NCI-H1694 treated with DMSO at 0.1 percent for 48 hours (cell line): Measurements from ENCODE around the gene CABP2.

ENCODE experiments used
- DNase-seq: peaks from one replicate; lab custom pipeline; 2025; lab: John Stamatoyannopoulos, UW

CABP2 gene

GRCh38 chr11:67507864-67508485 lies 15.3 kb downstream of the CABP2 start, which contains the start of gene CDK2AP2:
TSS of gene CDK2AP2 (minus strand) at chr11:67508162. CDS start at chr11:67508082, 80 bp downstream.
- DNase-seq, result peak; percentile 91

GRCh38 chr11:67507242-67507863 lies 15.9 kb downstream of the CABP2 start:
- DNase-seq, result no peak

GRCh38 chr11:67506426-67507051 lies 16.7 kb downstream of the CABP2 start:
- DNase-seq, result no peak

DNA sequence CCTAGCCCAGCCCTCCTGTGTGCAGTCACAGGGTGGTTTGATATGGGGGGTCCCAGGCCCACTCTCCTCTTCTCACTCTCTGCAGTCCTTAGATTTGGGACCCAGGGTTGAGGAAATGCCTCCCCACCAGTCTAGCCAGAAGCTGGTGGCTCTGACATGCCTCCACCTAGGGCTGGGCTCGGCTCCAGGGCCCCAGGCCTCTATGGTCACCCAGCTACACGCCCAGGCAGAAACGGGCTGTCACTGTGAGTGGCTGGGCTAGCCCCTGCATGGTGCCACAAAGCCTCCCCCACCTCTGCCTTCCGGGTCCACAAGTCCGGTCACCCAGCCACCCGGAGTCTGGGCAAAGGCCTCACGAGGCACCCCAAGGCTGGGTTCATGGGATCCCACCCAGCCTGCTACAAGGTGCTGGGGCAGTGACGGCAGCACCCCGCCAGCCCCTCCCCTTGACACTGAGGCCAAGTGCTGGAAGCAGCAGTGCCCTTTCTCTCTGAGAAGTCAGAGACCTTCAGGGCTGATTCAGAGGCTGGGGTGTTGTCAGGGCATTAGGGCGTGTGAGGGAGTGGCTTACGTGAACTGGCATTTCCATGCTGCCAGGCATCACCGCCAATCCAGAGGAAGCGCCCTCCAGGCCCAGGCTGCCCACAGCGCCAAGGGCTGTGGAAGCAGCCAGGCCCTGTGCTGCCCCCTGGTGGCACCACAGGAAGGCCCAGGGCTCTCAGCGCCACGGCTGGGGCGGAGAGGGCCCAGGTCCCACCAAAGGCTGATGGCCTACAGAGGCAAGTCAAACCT lies 17.4 kb downstream of the CABP2 start:
- DNase-seq, result peak; percentile 74

GRCh38 chr11:67504950-67505581 lies 18.2 kb downstream of the CABP2 start, which contains the start of gene PITPNM1:
TSS of gene PITPNM1 (minus strand) at chr11:67505363. CDS start at chr11:67504180, 1,183 bp downstream.
- no peak for DNase-seq

DNA sequence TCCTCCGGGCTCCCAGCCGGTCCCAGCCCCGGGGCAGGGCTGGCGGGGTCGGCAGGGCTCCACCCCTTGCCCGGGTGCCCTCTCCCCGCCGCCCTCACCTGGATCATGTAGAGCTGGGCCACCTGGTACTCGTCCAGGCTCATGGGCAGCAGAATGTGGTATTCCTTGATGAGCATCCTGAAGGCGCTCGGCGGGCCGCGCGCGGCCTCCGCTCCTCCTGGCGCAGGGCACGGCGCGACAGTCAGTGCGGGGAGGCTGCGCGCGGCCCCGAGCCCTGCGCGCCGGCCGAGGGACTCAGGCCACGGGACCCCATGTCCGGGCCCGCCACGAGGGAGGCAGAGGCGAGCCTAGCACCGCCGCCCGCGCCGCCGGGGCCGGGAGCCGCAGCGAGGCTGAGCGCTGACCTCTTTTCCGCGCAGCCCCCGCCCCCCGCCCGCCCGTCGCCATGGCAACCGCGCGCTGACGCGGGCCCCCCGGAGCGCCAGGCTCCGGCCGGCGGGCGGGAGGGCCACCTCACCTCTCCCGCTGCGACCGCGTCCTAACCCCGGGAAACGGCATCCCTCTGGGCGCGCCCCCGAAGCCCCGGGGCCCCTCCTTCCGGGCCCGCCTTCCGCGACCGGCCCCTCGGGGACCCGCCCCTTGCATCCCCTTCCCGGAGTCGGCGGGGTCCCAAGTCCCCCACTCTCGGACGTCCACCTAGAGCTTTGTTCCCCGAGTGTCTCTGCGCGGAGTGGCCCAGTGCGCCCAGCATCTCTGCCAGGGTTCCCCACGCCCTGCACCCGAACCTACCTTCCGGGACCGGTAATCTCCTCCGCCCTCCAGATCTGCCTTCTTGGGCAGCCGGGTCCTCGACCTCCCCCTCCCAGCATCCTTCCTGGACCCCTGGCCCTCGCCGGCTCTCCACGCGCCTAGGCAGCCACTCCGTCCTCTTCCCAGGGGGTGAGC lies 19.0 kb downstream of the CABP2 start:
- no peak for DNase-seq

GRCh38 chr11:67503119-67504004 lies 19.9 kb downstream of the CABP2 start:
- DNase-seq, result no peak

GRCh38 chr11:67502328-67502979 lies 20.8 kb downstream of the CABP2 start:
- DNase-seq, result no peak

DNA sequence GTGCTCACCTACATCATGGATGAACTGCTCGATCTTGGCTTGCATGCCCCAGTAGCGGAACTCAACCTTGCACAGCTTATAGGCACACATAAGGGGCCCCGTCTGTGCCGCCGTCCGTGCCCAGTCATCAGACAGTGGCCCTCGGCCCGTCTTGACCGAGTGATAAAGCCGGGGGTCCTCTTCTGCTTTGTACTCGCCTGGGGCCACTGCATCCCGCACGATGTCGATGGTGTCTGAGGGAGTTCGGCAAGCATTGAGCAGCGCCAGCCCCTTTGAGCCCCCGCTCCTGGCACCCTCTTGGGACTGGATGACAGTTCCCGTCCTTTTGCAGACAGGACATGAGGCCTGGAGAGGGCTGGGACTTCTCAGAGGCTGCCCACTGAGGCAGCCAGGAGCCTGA lies 21.4 kb downstream of the CABP2 start:
- DNase-seq, result no peak

DNA sequence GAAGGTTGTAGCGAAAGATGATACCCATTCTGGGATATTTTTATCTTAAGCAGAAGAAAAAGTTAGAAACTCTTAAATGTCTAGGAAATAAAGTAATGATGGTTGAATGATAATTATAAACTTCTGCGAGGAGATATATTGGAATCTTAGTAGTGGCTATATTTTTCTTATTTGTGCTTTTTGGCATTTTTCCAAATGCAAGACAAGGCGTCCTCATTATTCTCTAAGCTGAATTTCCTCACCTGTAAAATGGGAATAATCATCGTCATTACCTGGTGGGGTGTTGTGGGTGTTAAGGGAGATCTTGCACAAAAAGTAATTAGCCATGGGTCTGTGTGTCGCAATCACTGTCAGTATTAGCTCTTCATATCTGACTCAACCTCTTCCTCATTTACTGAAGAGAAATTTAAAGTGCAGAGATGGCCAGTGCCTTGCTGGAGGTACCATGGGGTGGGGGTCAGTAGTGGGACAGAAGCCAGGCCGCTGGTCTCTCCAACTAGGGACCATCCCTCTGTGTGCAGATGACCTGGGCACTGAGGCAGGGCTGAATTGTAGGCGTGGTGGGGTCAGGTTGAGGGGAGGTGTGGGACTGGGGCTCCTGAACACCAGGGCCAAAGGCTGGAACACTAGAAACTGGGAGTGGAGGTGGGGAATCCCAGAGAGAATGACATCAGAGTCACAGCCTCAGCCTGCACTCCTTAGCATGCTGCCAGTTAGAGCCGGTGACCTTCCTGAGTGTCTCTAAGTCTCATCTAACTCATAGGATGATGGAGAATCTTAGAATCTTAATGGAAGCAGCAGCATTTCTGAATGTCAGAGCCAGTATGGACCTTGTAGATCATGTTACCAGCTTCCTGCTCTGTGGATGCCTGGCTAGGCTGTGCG lies 22.2 kb downstream of the CABP2 start:
- no peak for DNase-seq

DNA sequence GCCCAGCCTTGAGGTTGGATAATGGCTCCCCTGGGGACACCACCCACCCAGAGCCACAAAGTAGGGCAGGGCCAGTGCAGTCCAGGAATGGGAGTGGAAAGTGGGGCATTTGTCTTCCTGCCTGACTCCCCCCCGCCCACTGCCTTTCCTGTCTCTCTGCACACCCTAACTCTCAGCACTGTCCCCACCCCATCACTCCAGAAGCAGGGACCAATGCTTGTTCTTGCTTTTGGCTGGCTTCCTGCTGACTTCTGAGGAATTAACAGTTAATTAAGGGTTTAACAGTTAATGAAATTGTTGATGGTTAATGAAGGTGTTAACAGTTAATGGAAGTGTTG lies 22.8 kb downstream of the CABP2 start:
- DNase-seq, result no peak

DNA sequence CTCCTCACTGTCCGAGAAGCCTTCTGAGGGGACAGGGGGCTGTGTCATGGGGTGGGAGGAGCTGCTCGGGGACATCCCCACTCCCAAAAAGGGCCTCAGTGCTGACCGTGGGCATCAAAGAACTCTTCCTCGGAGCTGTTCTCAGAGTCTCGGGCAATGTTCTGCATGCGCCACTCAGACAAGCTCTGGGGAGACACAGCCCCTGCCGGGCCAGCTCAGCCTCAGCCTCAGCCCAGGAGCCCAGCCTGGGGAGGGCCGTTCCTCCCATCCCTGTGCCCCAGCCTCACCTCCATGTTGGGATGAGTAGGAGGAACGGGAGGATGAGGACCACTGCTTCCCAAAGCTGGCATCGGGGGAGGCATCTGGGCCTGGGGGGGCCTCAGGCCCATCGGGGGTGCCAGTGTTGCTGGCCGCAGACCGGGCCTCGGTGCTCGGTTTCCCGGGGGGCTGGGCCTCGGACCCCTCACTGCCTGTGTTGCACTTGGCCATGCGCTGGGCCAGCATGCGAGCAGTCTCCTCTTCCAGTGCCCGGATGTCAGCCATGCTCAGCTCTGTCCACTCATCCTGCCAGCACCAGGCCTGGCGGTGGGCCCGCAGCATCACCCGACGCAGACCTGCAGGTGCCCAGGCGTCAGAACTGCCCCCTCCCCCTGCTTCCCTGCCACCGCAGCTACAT lies 23.3 kb downstream of the CABP2 start:
- DNase-seq, result no peak

DNA sequence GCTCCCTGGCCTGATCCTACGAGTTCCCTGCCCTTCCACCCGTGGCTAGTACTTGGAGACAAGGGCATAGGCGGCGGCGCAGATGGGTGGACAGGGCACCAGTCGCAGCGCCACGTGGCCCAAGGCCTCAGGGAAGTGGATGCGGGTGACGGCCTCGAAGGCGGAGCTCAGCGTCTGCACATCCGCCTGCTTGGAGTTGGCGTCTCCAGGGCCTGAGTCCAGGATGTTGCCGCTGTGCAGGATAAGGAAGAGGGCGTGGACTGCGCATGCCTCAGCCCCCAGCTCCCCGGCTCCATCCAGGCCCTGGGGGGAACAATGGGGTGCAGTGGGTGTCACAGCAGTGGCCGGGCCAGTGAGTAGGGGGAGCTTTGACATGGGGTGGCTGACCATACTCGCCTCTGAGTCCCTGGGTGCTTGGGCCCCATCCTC lies 24.7 kb downstream of the CABP2 start:
- DNase-seq, result no peak

DNA sequence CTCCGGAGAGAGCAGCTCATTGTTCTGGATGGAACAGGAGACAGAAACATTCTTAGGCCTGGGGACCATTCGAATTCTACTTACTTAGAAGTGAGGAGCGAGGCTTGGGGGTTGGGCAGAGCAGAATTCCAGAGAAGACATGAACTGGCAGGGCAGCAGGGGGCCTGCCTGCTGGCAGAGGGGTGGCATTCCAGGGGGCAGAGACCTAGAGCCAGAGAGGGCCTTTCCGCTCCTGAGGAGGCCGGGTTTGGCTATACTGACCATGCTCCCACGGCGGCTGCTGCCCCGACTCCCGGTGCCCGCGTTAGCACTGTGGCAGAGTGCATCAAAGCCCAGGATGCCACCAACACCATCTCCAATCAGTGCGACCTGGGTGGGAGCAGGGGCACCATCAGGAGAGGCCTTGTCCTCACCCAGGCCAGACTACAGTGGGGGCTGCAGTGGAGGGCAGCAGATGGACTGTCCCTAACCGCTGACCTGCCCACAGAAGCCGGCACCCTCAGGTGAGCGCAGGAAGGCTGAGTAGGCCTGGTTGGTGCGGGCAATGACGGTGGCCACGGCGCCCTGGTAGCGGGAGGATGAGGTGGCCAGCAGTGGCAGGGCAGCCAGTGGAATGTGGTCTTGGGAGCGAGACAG lies 25.5 kb downstream of the CABP2 start:
- DNase-seq, result no peak

DNA sequence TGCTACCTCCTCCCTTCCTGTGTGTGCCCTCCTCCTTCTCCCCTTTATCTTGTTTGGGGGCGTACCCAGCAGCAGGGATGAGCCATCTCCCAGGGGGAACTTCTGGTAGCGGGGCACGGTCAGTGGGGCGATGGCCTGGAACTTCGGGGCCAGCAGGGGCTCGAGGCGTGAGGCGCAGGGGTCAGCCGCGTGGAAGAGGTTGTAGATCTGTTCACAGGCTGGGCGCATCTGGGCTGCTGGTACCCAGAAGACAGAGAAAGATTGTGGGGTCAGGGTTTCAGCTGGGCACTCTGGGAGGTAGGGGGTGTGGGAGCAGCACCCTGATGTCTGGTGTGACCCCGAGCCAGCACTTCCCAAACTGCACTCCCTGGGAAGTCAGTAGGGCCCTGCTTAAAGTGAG lies 27.1 kb downstream of the CABP2 start:
- no peak for DNase-seq

DNA sequence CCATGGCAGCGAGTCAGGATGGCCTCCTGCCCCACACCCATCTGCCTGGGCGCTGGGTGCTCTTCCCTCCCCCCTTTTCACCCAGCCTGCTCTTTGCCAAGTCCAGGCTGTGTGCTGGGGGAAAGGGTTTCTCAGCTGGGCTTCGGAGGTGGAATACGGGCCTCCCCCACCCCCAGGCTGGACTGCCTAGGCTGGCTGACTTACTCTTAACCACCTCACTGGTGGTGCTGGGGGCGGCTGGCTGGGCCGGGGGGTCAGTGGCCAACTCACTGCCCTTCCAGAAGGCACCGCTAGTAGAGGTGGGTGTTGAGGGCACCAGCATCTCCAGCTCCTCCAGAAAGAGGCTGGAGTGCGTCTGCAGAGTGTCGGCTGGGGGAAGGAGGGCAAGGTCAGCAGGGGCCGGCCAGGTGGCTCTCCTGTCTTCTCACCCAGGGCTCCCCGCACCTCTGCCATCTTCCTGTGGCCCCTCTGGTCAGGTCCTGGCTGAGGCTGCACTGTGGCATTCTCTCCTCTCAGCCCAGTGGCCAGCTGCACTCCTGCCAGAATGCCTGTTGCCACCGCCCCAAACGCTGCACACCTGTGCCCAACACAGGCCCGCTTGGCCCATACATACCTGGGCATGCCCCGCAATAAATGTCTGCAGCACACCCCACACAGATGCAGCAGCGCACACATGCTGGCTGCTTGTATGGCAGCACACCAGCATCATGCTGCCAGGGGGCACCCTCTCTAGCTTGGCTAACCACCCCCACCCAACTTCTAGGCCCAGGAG lies 27.8 kb downstream of the CABP2 start:
- DNase-seq, result no peak
